Fibroblast of lung (primary cell): ENCODE results near the gene IHH. TPM values are rescaled to one million over a fixed set of nuclear protein-coding genes. Genes with fewer than 3 reads are reported as not detected.

ENCODE experiments used
- DNase-seq, 2 donors: peaks; one replicate each; pipeline versions ENCODE4 v3.0.0 to v3.0.0-alpha.2; 2010; ENCODE audit warnings: low read depth in 2 of 2
- H2AFZ ChIP-seq: 2 replicates; pipeline ENCODE4 v1.5.1; 2012; ENCODE audit warnings: low read length, control low read depth, inconsistent platforms
- H3K27ac ChIP-seq: 2 replicates; pipeline ENCODE4 v1.5.1; 2011; ENCODE audit warnings: low read length, control low read depth; ENCODE audit not compliant: insufficient read depth
- H3K27me3 ChIP-seq: 2 replicates; pipeline ENCODE4 v1.5.1; 2011; ENCODE audit warnings: mild to moderate bottlenecking, low read length; ENCODE audit not compliant: control insufficient read depth, insufficient read depth
- H3K36me3 ChIP-seq: 2 replicates; pipeline ENCODE4 v1.5.1; 2011; ENCODE audit warnings: low read length; ENCODE audit not compliant: control insufficient read depth, insufficient read depth
- H3K4me1 ChIP-seq: 2 replicates; pipeline ENCODE4 v1.5.1; 2011; ENCODE audit warnings: low read length; ENCODE audit not compliant: control insufficient read depth, insufficient read depth; ENCODE audit errors: extremely low read depth
- H3K4me2 ChIP-seq: 2 replicates; pipeline ENCODE4 v1.5.1; 2011; ENCODE audit warnings: low read length, control low read depth; ENCODE audit not compliant: insufficient read depth; ENCODE audit errors: extremely low read depth
- H3K4me3 ChIP-seq, 4 experiments: fragments of 200-600 bp in 1 of 4; sonication (generic) in 1 of 4; replicated peaks in 1 of 4; 2 replicates each; pipeline ENCODE4 v1.5.1; 2011 to 2016; ENCODE audit warnings: low read length in 4 of 4, low read depth in 3 of 4, mild to moderate bottlenecking in 3 of 4, control low read depth in 2 of 4, inconsistent platforms in 1 of 4, mixed read lengths in 1 of 4; ENCODE audit not compliant: insufficient read depth in 1 of 4; ENCODE audit errors: control extremely low read depth in 1 of 4
- H3K79me2 ChIP-seq: 2 replicates; pipeline ENCODE4 v1.5.1; 2012; ENCODE audit warnings: mild to moderate bottlenecking, low read length, inconsistent platforms; ENCODE audit not compliant: control insufficient read depth, insufficient read depth
- H3K9ac ChIP-seq: 2 replicates; pipeline ENCODE4 v1.5.1; 2011; ENCODE audit warnings: mild to moderate bottlenecking, low read length, control low read depth; ENCODE audit not compliant: insufficient read depth
- H3K9me3 ChIP-seq: 2 replicates; pipeline ENCODE4 v1.5.1; 2012; ENCODE audit warnings: low read depth, low read length; ENCODE audit not compliant: control insufficient read depth, insufficient read depth
- H4K20me1 ChIP-seq: 2 replicates; pipeline ENCODE4 v1.5.1; 2011; ENCODE audit warnings: low read length; ENCODE audit not compliant: control insufficient read depth, insufficient read depth; ENCODE audit errors: extremely low read depth
- EZH2 ChIP-seq: IDR thresholded peaks from 2 replicates; pipeline ENCODE4 v1.5.1; 2012; ENCODE audit warnings: low read length, control low read depth, mild to moderate bottlenecking; ENCODE audit errors: missing control alignments
- polyA plus RNA-seq, 2 donors: library from polyadenylated mRNA; depleted of rRNA in 1 of 2; stranded (reverse) in 1 of 2; unstranded in 1 of 2; fragments of >200 nt; gene quantifications; 2 replicates each; pipeline ENCODE4 v1.2.1, GENCODE V29; 2011 to 2012; ENCODE audit warnings: missing spikeins in 1 of 2
- total RNA-seq: library from RNA; depleted of rRNA; stranded (reverse); fragments of >200 nt; gene quantifications from 2 replicates; pipeline ENCODE4 v1.2.1, GENCODE V29; 2014
- TF ChIP-seq, protein P1 (sequence below), 2 donors: IDR thresholded peaks in 1 of 2; conservative IDR thresholded peaks in 1 of 2; 1 replicate in 1 of 2; 2 replicates in 1 of 2; pipeline ENCODE4 v1.5.1; 2011 to 2012; ENCODE audit warnings: low read length in 2 of 2, control low read depth in 1 of 2, inconsistent platforms in 1 of 2, low read depth in 1 of 2, mild to moderate bottlenecking in 1 of 2

IHH gene
- total and polyA plus RNA-seq, 2 donors (not counting 1 experiment from before 2014, with no cell fraction given), result not detected

DNA sequence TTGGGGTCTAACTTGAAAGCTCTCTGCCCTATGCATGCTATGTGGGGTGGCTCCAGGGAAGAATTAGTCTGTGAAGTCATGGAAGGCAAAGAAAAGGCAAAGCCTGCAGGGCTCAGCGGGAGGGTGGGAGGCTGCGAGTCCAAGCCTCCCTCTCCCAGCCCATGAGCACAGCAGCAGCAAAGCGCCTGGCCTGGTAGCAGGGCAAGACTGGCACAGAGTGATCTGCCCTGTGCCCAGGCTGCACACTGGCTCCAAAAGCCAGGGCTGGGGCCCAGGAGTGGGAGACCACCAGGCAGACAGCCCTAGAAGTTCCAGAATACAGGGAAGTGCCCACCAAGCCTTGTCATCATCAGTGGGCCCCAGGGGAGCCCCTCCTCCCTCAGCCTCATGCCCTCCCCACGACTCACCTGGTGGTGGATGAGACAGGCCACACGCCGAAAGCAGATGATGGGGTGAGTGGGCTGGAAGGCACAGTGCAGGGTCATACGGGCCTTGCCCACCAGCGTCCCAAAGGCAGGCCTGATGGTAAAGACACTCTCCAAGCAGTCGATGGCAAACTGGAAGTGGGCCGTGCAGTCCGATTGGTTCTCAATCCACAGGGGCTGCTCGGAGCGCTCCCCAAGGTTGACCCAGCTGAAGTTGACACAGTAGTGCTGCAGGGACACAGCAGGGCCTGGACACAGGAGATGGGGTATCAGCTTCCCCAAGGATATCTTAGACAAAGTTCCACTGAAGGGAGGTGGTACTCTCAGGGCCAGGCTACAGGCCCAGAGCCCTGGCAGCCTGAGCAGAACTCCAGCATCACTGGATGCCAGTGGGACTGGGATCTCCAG, 31.5 kb downstream of the IHH start:
- Histone ChIP-seq H3K9ac (no peak overlapping the region), H3K79me2 (no peaks in the 10 kb centered on the region), H3K9me3 (no peaks in the 10 kb centered on the region), H4K20me1 (no peaks in the 10 kb centered on the region), H3K27me3 (peaks cover 12% of the 10 kb centered on the region), H3K4me1 (no peaks in the 10 kb centered on the region), H3K27ac (no peak overlapping the region), H3K36me3 (no peaks in the 10 kb centered on the region), H2AFZ (no peak overlapping the region), H3K4me3 (no peak overlapping the region), H3K4me2 (no peak overlapping the region)
- no peak for TF ChIP-seq EZH2
- TF ChIP-seq, protein P1, sequence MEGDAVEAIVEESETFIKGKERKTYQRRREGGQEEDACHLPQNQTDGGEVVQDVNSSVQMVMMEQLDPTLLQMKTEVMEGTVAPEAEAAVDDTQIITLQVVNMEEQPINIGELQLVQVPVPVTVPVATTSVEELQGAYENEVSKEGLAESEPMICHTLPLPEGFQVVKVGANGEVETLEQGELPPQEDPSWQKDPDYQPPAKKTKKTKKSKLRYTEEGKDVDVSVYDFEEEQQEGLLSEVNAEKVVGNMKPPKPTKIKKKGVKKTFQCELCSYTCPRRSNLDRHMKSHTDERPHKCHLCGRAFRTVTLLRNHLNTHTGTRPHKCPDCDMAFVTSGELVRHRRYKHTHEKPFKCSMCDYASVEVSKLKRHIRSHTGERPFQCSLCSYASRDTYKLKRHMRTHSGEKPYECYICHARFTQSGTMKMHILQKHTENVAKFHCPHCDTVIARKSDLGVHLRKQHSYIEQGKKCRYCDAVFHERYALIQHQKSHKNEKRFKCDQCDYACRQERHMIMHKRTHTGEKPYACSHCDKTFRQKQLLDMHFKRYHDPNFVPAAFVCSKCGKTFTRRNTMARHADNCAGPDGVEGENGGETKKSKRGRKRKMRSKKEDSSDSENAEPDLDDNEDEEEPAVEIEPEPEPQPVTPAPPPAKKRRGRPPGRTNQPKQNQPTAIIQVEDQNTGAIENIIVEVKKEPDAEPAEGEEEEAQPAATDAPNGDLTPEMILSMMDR (conservative IDR thresholded peaks at IDR 0.05 in 1 of 2, IDR thresholded peaks at IDR 0.05 in 1 of 2; ENCODE audit: low read depth in 1 of 2, low read length in 2 of 2), result no peak
- DNase-seq, result no peak

DNA sequence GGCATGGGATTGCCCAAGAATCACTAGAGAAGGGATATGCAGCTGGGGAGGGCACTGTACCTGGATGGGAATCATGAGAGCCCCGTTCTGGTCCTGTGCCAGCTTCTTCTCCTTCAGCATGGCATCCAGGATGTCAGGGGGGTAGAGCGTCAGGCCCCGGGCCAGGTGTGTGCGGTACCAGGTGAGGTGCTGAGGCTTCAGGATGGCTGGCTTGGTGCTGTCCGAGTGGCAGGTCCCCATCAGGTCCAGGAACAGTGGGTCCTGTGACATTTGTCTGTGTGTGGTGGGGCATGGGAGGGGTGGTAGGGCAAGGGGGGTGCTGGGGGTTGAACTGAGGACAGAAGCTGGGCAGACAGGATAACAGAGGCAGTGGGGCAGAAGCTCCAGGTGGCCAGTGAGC, 32.6 kb downstream of the IHH start:
- TF ChIP-seq EZH2, result no peak
- TF ChIP-seq, protein P1 (conservative IDR thresholded peaks at IDR 0.05 in 1 of 2, IDR thresholded peaks at IDR 0.05 in 1 of 2; ENCODE audit: low read depth in 1 of 2, low read length in 2 of 2), result no peak
- H2AFZ ChIP-seq, result no peak overlapping the region
- H3K27ac ChIP-seq, result no peak overlapping the region
- no peaks in the 10 kb centered on the region for H3K9me3 ChIP-seq
- H3K4me1 ChIP-seq, result no peaks in the 10 kb centered on the region
- no peaks in the 10 kb centered on the region for H3K79me2 ChIP-seq
- no peak overlapping the region for H3K9ac ChIP-seq
- no peaks in the 10 kb centered on the region for H4K20me1 ChIP-seq
- no peak overlapping the region for H3K4me3 ChIP-seq
- peaks cover 15% of the 10 kb centered on the region for H3K27me3 ChIP-seq
- H3K4me2 ChIP-seq, result no peak overlapping the region
- no peak for DNase-seq
- H3K36me3 ChIP-seq, result no peaks in the 10 kb centered on the region

DNA sequence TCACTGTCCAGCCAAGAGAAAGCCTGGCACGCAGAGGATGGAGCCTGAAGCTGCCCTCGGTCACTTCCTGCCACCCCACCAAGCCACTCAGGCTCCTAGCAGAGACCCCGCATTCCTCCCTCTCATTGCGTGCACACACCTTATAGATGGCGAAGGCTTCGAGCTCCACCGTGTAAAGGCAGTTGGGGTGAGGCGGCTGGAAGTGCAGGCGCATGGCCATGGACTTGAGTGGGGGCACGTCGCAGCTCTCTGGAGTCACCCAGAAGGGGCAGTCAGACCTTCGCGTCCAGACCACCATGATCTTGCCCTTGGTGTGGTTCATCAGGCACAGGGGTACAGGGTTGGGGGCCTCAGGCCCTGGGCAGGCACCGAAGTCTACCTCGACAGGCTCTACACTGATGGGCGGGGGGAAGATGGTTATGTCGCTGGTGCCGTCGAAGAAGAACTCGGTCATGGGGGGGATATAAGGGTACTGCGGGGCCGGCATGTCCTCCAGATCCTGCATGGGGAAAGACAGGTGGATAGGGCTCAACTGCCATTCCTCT, 33.1 kb downstream of the IHH start:
- Histone ChIP-seq H3K27me3 (peaks cover 15% of the 10 kb centered on the region), H3K4me1 (no peaks in the 10 kb centered on the region), H3K36me3 (no peaks in the 10 kb centered on the region), H3K9ac (no peak overlapping the region), H3K9me3 (no peaks in the 10 kb centered on the region), H3K4me2 (no peak overlapping the region), H3K27ac (no peak overlapping the region), H3K4me3 (no peak overlapping the region), H2AFZ (no peak overlapping the region), H4K20me1 (no peaks in the 10 kb centered on the region), H3K79me2 (no peaks in the 10 kb centered on the region)
- TF ChIP-seq, protein P1 (conservative IDR thresholded peaks at IDR 0.05 in 1 of 2, IDR thresholded peaks at IDR 0.05 in 1 of 2; ENCODE audit: low read depth in 1 of 2, low read length in 2 of 2), result no peak
- no peak for TF ChIP-seq EZH2
- DNase-seq, result no peak
